ENCODE measurements around the gene BLID. TPM values are rescaled to one million over a fixed set of nuclear protein-coding genes. Genes with fewer than 3 reads are reported as not detected.

Gene BLID
- total and polyA plus RNA-seq, 2 experiments from 2014 or later = not detected

- TF ChIP-seq ZNF462 (CRISPR knock-in tag; IDR thresholded peaks at IDR 0.05) (no peak), EZH2phosphoT487 (IDR thresholded peaks at IDR 0.05; ENCODE audit: unreplicated experiment) (no peak), ZNF331 (CRISPR knock-in tag; IDR thresholded peaks at IDR 0.05; ENCODE audit: low read depth) (no peak), ETS1 (IDR thresholded peaks at IDR 0.05) (no peak), ZNF114 (CRISPR knock-in tag; IDR thresholded peaks at IDR 0.05) (no peak)
Measured at GRCh38 chr11:122146475-122146874, 30.5 kb upstream of the BLID start (continued).

- no peak overlapping the region for H3K4me3 ChIP-seq
- H3K27ac ChIP-seq (ENCODE audit: low read depth) = no peak overlapping the region
- H3K79me2 ChIP-seq (replicated peaks; ENCODE audit: insufficient read depth) = no peaks in the 10 kb centered on the region
- no peak for ATAC-seq
- no peak overlapping the region for H3K4me2 ChIP-seq
- H2AFZ ChIP-seq = no peak overlapping the region
- H3K9me2 ChIP-seq (ENCODE audit: insufficient read depth) = no peaks in the 10 kb centered on the region
- Mint-ChIP-seq H3K4me3 (no peak overlapping the region), H3K27ac (no peak overlapping the region), H3K4me1 (peaks cover 4% of the 10 kb centered on the region; the same call in 2 of the 3 replicates), H3K9me3 (no peaks in the 10 kb centered on the region), H3K36me3 (ENCODE audit: low read depth) (no peaks in the 10 kb centered on the region), H3K27me3 (ENCODE audit: insufficient read depth, low read depth, poor library complexity) (peaks cover 9% of the 10 kb centered on the region)
- no peak for TF ChIP-seq ZNF462 (CRISPR knock-in tag; IDR thresholded peaks at IDR 0.05)
- no peaks in the 10 kb centered on the region for H4K20me1 ChIP-seq (replicated peaks; ENCODE audit: insufficient read depth)
- H3K4me1 ChIP-seq (ENCODE audit: insufficient read depth) = no peaks in the 10 kb centered on the region
- no peak for DNase-seq (ENCODE audit: low spot score)
- peaks cover 13% of the 10 kb centered on the region for H3K27me3 ChIP-seq (ENCODE audit: insufficient read depth)
- H3F3A ChIP-seq (replicated peaks; ENCODE audit: low read depth) = no peaks in the 10 kb centered on the region
- no peaks in the 10 kb centered on the region for H3K36me3 ChIP-seq (ENCODE audit: insufficient read depth)
Measured at GRCh38 chr11:122145715-122146274, 29.8 kb upstream of the BLID start.

Data from GM23338 (cell line).